Osteocyte (in vitro differentiated cells): ENCODE data around the gene HNRNPA1L2. TPM values are rescaled to one million over a fixed set of nuclear protein-coding genes. Genes with fewer than 3 reads are reported as not detected.
A peak's percentile ranks its signal among the peaks of the same experiment; 100 is the strongest.
"Not testable (repeated sequence)": the region's sequence is repeated elsewhere in the genome, so short reads cannot be mapped to it uniquely, and the experiment has no call there.

Source experiments
- DNase-seq: peaks from one replicate; pipeline ENCODE4 v3.0.0; 2021; ENCODE audit warnings: mixed read lengths; ENCODE audit not compliant: unreplicated experiment; ENCODE audit errors: extremely low spot score
- H3K27ac Mint-ChIP-seq: one replicate; pipeline ENCODE4 v1.8.0; 2021; ENCODE audit warnings: mild to moderate bottlenecking, mixed read lengths; ENCODE audit not compliant: unreplicated experiment
- H3K27me3 Mint-ChIP-seq: one replicate; pipeline ENCODE4 v1.8.0; 2021; ENCODE audit warnings: mixed read lengths; ENCODE audit not compliant: unreplicated experiment
- H3K36me3 Mint-ChIP-seq: one replicate; pipeline ENCODE4 v1.8.0; 2021; ENCODE audit warnings: mixed read lengths; ENCODE audit not compliant: unreplicated experiment
- H3K4me1 Mint-ChIP-seq: one replicate; pipeline ENCODE4 v1.8.0; 2021; ENCODE audit warnings: mixed read lengths; ENCODE audit not compliant: unreplicated experiment
- H3K4me3 Mint-ChIP-seq: one replicate; pipeline ENCODE4 v1.8.0; 2021; ENCODE audit warnings: mild to moderate bottlenecking, moderate library complexity, mixed read lengths; ENCODE audit not compliant: unreplicated experiment
- H3K9me3 Mint-ChIP-seq: one replicate; pipeline ENCODE4 v1.8.0; 2021; ENCODE audit warnings: mixed read lengths; ENCODE audit not compliant: unreplicated experiment
- CTCF ChIP-seq: fragments of 200-600 bp; sonication (generic); IDR thresholded peaks from 2 replicates; pipeline ENCODE4 v1.5.0; 2021; ENCODE audit warnings: antibody characterized with exemption, mild to moderate bottlenecking, moderate library complexity
- total RNA-seq: library from RNA; stranded (reverse); gene quantifications from 2 replicates; pipeline ENCODE4 v1.2.1, GENCODE V29; 2021

HNRNPA1L2 gene
- total RNA-seq, 1 donor from 2014 or later: 8.9 TPM

- no peak for DNase-seq
- no peaks in the 10 kb centered on the region for H3K36me3 Mint-ChIP-seq
- H3K27ac Mint-ChIP-seq: no peak overlapping the region
- H3K27me3 Mint-ChIP-seq: no peaks in the 10 kb centered on the region
- peaks cover 13% of the 10 kb centered on the region for H3K4me1 Mint-ChIP-seq
- H3K4me3 Mint-ChIP-seq: no peak overlapping the region
- TF ChIP-seq CTCF: no peak
- H3K9me3 Mint-ChIP-seq: peaks cover 7% of the 10 kb centered on the region
Measured at GRCh38 chr13:52615134-52615801, 27.0 kb upstream of the HNRNPA1L2 start.

- Mint-ChIP-seq H3K27ac (no peak overlapping the region), H3K36me3 (no peaks in the 10 kb centered on the region), H3K4me1 (peaks cover 13% of the 10 kb centered on the region), H3K9me3 (peaks cover 7% of the 10 kb centered on the region), H3K4me3 (peak overlapping the region; percentile 99), H3K27me3 (no peaks in the 10 kb centered on the region)
- DNase-seq: no peak
- TF ChIP-seq CTCF: no peak
Measured at GRCh38 chr13:52615812-52616211, 26.4 kb upstream of the HNRNPA1L2 start.

- peaks cover 4% of the 10 kb centered on the region for H3K36me3 Mint-ChIP-seq
- peak; percentile 92 for DNase-seq
- peak overlapping the region; percentile 95 for H3K27ac Mint-ChIP-seq
- H3K4me3 Mint-ChIP-seq: peak overlapping the region; percentile 99
- peaks cover 13% of the 10 kb centered on the region for H3K4me1 Mint-ChIP-seq
- H3K27me3 Mint-ChIP-seq: no peaks in the 10 kb centered on the region
- TF ChIP-seq CTCF: no peak
- H3K9me3 Mint-ChIP-seq: peaks cover 7% of the 10 kb centered on the region
Measured at GRCh38 chr13:52617070-52618060, 24.9 kb upstream of the HNRNPA1L2 start.

- H3K36me3 Mint-ChIP-seq: peaks cover 16% of the 10 kb centered on the region
- DNase-seq, H3K27me3 Mint-ChIP-seq, H3K4me1 Mint-ChIP-seq, H3K4me3 Mint-ChIP-seq, H3K9me3 Mint-ChIP-seq, H3K27ac Mint-ChIP-seq: not testable (repeated sequence)
Measured at GRCh38 chr13:52631083-52631690, 11.0 kb upstream of the HNRNPA1L2 start.

- Mint-ChIP-seq H3K4me3 (no peak overlapping the region), H3K4me1 (no peaks in the 10 kb centered on the region), H3K27me3 (no peaks in the 10 kb centered on the region), H3K36me3 (peaks cover 26% of the 10 kb centered on the region), H3K27ac (no peak overlapping the region), H3K9me3 (no peaks in the 10 kb centered on the region)
- DNase-seq: no peak
- no peak for TF ChIP-seq CTCF
Measured at GRCh38 chr13:52638666-52639328, 3.4 kb upstream of the HNRNPA1L2 start.
